HepG2 (cell line): Measurements from ENCODE around the gene MRPS7. TPM values are rescaled to one million over a fixed set of nuclear protein-coding genes. Genes with fewer than 3 reads are reported as not detected.

Experiments
- ARNT ChIP-seq: fragments of 450-650 bp; IDR thresholded peaks from 2 replicates; pipeline ENCODE4 v1.6.1; 2017
- BORCS8-MEF2B ChIP-seq: sonication (generic); formaldehyde crosslinking; IDR thresholded peaks from 2 replicates; pipeline ENCODE4 v1.8.0; 2022; ENCODE audit warnings: mild to moderate bottlenecking, missing genetic modification reagents
- CENPT ChIP-seq: sonication (generic); formaldehyde crosslinking; IDR thresholded peaks from 2 replicates; pipeline ENCODE4 v1.8.0; 2022; ENCODE audit warnings: low read depth, mild to moderate bottlenecking, moderate library complexity, missing genetic modification reagents
- DPF2 ChIP-seq: sonication (generic); formaldehyde crosslinking; IDR thresholded peaks from 2 replicates; pipeline ENCODE4 v1.4.0; 2020; ENCODE audit warnings: mild to moderate bottlenecking, low read depth, missing genetic modification reagents, borderline replicate concordance
- FIP1L1 ChIP-seq: fragments of 200-400 bp; formaldehyde crosslinking; IDR thresholded peaks from 2 replicates; pipeline ENCODE4 v1.6.1; 2018; ENCODE audit warnings: low read depth, mild to moderate bottlenecking, low read length, moderate library complexity, borderline replicate concordance; ENCODE audit not compliant: insufficient read depth
- HMGA1 ChIP-seq: sonication (generic); formaldehyde crosslinking; conservative IDR thresholded peaks from 2 replicates; pipeline ENCODE4 v1.4.0; 2020; ENCODE audit warnings: missing genetic modification reagents
- KLF15 ChIP-seq: sonication (generic); formaldehyde crosslinking; IDR thresholded peaks from 2 replicates; pipeline ENCODE4 v1.8.1; 2023; ENCODE audit warnings: borderline replicate concordance, mild to moderate bottlenecking, inconsistent platforms, missing genetic modification reagents, mixed read lengths
- SMYD3 ChIP-seq: sonication (generic); formaldehyde crosslinking; IDR thresholded peaks from 2 replicates; pipeline ENCODE4 v1.8.1; 2023; ENCODE audit warnings: mild to moderate bottlenecking, missing genetic modification reagents
- SP1 ChIP-seq, 2 experiments: fragments of 450-650 bp in 1 of 2; sonication (generic) in 1 of 2; formaldehyde crosslinking in 1 of 2; IDR thresholded peaks; 2 replicates each; pipeline versions ENCODE4 v1.4.0 to v1.6.1; 2016 to 2020; ENCODE audit warnings: missing genetic modification reagents in 1 of 2
- ZFP82 ChIP-seq: sonication (generic); formaldehyde crosslinking; IDR thresholded peaks from 2 replicates; pipeline ENCODE4 v1.5.1; 2020; ENCODE audit warnings: mild to moderate bottlenecking, missing genetic modification reagents, borderline replicate concordance
- ZZZ3 ChIP-seq: sonication (generic); formaldehyde crosslinking; IDR thresholded peaks from 2 replicates; pipeline ENCODE4 v1.4.0; 2020; ENCODE audit warnings: missing genetic modification reagents, mild to moderate bottlenecking, borderline replicate concordance
- polyA plus RNA-seq, 8 experiments: library from polyadenylated mRNA; depleted of rRNA in 3 of 8; stranded (reverse) in 7 of 8; unstranded in 1 of 8; fragments of >200 nt; fragmentation: Illumina TruSeq in 4 of 8; extraction: Trizol in 4 of 8; gene quantifications; 2 replicates each; pipeline versions ENCODE4 v1.2.1 to v1.2.3, GENCODE V29; 2011 to 2016; ENCODE audit warnings: low read depth in 4 of 8, missing spikeins in 1 of 8, mixed read lengths in 1 of 8; ENCODE audit not compliant: insufficient read depth in 1 of 8
- total RNA-seq, 5 experiments: library from RNA; depleted of rRNA; stranded (reverse); fragments of >200 nt; fragmentation: Illumina TruSeq; extraction: Trizol; gene quantifications; 2 replicates each; pipeline ENCODE4 v1.2.3, GENCODE V29; 2016; ENCODE audit warnings: low read depth in 1 of 5
- TF ChIP-seq, protein P1 (sequence below): sonication (generic); formaldehyde crosslinking; IDR thresholded peaks from 2 replicates; pipeline ENCODE4 v1.5.1; 2020; ENCODE audit warnings: mild to moderate bottlenecking, missing genetic modification reagents, borderline replicate concordance
- TF ChIP-seq, protein P2 (sequence below): sonication (generic); formaldehyde crosslinking; IDR thresholded peaks from 2 replicates; pipeline ENCODE4 v1.5.1; 2020; ENCODE audit warnings: mild to moderate bottlenecking, missing genetic modification reagents
- TF ChIP-seq, protein P3 (sequence below): sonication (generic); formaldehyde crosslinking; IDR thresholded peaks from 2 replicates; pipeline ENCODE4 v1.8.1; 2023; ENCODE audit warnings: mild to moderate bottlenecking, missing genetic modification reagents, borderline replicate concordance
- TF ChIP-seq, protein P4 (sequence below): sonication (generic); formaldehyde crosslinking; conservative IDR thresholded peaks from 2 replicates; pipeline ENCODE4 v1.4.0; 2020; ENCODE audit warnings: missing genetic modification reagents

Gene MRPS7
- total and polyA plus RNA-seq, 2 of the 13 experiments (the other 11 are each of a cell fraction or from before 2014, with no cell fraction given): 97.0 to 162 TPM

DNA sequence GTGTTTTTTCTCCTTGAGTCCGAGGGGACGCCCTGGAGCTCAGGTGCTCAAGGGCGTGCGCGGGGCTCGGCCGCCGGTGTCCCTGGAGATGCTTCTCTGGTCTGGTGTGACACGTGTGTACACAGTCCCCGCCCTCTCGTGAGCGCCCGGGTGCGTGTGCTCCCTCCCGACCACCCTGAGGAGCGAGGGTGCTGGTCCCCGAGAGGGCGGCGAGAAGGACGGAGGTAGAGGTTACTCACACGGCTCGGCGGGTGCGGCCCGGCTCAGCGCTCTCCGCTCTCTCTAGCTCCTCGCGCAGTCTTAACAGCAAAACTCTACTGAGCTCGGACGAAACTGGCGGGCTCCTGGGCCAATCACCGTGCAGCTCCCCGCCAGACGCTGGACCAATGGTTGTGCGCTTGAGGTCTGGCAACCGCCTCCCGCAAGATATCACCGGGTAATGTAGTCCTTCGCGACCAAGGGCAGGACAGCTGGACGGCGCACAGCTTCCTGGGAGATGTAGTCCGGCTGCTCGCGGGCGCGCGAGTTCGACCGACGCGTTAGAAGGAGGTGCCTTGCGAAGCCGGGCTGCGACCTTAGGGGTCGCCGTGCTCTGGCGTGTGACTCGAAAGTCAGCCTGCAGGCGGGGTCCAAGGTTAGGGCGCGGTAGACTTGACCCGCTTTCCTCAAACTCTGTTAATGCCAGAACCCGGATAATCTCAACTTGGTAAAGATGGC, 27.6 kb downstream of the MRPS7 start, which contains the start of gene SLC25A19 (continued):
- TF ChIP-seq, protein P1, sequence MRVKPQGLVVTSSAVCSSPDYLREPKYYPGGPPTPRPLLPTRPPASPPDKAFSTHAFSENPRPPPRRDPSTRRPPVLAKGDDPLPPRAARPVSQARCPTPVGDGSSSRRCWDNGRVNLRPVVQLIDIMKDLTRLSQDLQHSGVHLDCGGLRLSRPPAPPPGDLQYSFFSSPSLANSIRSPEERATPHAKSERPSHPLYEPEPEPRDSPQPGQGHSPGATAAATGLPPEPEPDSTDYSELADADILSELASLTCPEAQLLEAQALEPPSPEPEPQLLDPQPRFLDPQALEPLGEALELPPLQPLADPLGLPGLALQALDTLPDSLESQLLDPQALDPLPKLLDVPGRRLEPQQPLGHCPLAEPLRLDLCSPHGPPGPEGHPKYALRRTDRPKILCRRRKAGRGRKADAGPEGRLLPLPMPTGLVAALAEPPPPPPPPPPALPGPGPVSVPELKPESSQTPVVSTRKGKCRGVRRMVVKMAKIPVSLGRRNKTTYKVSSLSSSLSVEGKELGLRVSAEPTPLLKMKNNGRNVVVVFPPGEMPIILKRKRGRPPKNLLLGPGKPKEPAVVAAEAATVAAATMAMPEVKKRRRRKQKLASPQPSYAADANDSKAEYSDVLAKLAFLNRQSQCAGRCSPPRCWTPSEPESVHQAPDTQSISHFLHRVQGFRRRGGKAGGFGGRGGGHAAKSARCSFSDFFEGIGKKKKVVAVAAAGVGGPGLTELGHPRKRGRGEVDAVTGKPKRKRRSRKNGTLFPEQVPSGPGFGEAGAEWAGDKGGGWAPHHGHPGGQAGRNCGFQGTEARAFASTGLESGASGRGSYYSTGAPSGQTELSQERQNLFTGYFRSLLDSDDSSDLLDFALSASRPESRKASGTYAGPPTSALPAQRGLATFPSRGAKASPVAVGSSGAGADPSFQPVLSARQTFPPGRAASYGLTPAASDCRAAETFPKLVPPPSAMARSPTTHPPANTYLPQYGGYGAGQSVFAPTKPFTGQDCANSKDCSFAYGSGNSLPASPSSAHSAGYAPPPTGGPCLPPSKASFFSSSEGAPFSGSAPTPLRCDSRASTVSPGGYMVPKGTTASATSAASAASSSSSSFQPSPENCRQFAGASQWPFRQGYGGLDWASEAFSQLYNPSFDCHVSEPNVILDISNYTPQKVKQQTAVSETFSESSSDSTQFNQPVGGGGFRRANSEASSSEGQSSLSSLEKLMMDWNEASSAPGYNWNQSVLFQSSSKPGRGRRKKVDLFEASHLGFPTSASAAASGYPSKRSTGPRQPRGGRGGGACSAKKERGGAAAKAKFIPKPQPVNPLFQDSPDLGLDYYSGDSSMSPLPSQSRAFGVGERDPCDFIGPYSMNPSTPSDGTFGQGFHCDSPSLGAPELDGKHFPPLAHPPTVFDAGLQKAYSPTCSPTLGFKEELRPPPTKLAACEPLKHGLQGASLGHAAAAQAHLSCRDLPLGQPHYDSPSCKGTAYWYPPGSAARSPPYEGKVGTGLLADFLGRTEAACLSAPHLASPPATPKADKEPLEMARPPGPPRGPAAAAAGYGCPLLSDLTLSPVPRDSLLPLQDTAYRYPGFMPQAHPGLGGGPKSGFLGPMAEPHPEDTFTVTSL: no peak
- TF ChIP-seq HMGA1 (no peak), FIP1L1 (no peak), DPF2 (CRISPR knock-in tag) (0 out of 2 replicates have a peak, but pooled peaks have one; percentile 8), ARNT (no peak), BORCS8-MEF2B (peak; percentile 82), SP1 (IDR thresholded peaks at IDR 0.05) (no peak), SP1 (CRISPR knock-in tag; IDR thresholded peaks at IDR 0.05) (peak; percentile 84), KLF15 (CRISPR knock-in tag) (no peak; the same call in 1 of the 2 replicates), CENPT (CRISPR knock-in tag) (no peak), ZZZ3 (CRISPR knock-in tag) (no peak), ZFP82 (CRISPR knock-in tag) (no peak; the same call in 1 of the 2 replicates), SMYD3 (CRISPR knock-in tag) (peak; percentile 59; the same call in 1 of the 2 replicates)
- TF ChIP-seq, protein P2, sequence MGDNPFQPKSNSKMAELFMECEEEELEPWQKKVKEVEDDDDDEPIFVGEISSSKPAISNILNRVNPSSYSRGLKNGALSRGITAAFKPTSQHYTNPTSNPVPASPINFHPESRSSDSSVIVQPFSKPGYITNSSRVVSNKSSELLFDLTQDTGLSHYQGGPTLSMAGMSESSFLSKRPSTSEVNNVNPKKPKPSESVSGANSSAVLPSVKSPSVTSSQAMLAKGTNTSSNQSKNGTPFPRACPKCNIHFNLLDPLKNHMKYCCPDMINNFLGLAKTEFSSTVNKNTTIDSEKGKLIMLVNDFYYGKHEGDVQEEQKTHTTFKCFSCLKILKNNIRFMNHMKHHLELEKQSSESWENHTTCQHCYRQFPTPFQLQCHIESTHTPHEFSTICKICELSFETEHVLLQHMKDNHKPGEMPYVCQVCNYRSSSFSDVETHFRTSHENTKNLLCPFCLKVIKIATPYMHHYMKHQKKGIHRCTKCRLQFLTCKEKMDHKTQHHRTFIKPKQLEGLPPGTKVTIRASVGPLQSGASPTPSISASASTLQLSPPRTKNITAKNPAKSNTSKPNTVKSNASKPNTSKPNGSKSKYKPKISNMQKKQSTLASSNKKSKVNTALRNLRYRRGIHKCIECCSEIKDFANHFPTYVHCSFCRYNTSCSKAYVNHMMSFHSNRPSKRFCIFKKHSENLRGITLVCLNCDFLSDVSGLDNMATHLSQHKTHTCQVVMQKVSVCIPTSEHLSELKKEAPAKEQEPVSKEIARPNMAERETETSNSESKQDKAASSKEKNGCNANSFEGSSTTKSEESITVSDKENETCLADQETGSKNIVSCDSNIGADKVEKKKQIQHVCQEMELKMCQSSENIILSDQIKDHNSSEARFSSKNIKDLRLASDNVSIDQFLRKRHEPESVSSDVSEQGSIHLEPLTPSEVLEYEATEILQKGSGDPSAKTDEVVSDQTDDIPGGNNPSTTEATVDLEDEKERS (CRISPR knock-in tag): peak; percentile 87; the same call in 1 of the 2 replicates
- TF ChIP-seq, protein P3, sequence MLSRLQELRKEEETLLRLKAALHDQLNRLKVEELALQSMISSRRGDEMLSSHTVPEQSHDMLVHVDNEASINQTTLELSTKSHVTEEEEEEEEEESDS (CRISPR knock-in tag): no peak
- TF ChIP-seq, protein P4, sequence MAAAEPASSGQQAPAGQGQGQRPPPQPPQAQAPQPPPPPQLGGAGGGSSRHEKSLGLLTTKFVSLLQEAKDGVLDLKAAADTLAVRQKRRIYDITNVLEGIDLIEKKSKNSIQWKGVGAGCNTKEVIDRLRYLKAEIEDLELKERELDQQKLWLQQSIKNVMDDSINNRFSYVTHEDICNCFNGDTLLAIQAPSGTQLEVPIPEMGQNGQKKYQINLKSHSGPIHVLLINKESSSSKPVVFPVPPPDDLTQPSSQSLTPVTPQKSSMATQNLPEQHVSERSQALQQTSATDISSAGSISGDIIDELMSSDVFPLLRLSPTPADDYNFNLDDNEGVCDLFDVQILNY (CRISPR knock-in tag): 0 out of 2 replicates have a peak, but pooled peaks have one; percentile 37
